ENCODE measurements around the gene PPP2R2C.

Gene PPP2R2C

GRCh38 chr4:6330384-6330767, 142.0 kb downstream of the PPP2R2C start:
- Histone ChIP-seq H3K9ac (ENCODE audit: low read length in 5 of 5) (no peak overlapping the region), H3K4me1 (ENCODE audit: control insufficient read depth in 5 of 5, insufficient read depth in 5 of 5, low read length in 5 of 5) (peaks cover 0 to 15% (median 0%) of the 10 kb centered on the region in 5 donors), H3K27ac (ENCODE audit: low read depth, low read length) (no peak overlapping the region), H3K9me3 (ENCODE audit: control insufficient read depth in 5 of 5, low read length in 5 of 5) (peaks cover 0 to 10% (median 5%) of the 10 kb centered on the region in 5 donors), H3K4me3 (ENCODE audit: low read depth in 1 of 5, low read length in 5 of 5) (no peak overlapping the region), H3K36me3 (ENCODE audit: control insufficient read depth in 5 of 5, insufficient read depth in 5 of 5, low read length in 5 of 5) (no peaks in the 10 kb centered on the region), H3K27me3 (ENCODE audit: control insufficient read depth in 5 of 5, insufficient read depth in 4 of 5, low read length in 5 of 5) (peaks cover 20 to 42% (median 38%) of the 10 kb centered on the region in 5 donors)

GRCh38 chr4:6329478-6330383, 142.7 kb downstream of the PPP2R2C start:
- Histone ChIP-seq H3K36me3 (ENCODE audit: control insufficient read depth in 5 of 5, insufficient read depth in 5 of 5, low read length in 5 of 5) (no peaks in the 10 kb centered on the region), H3K4me3 (ENCODE audit: low read depth in 1 of 5, low read length in 5 of 5) (no peak overlapping the region), H3K4me1 (ENCODE audit: control insufficient read depth in 5 of 5, insufficient read depth in 5 of 5, low read length in 5 of 5) (peaks cover 0 to 22% (median 0%) of the 10 kb centered on the region in 5 donors), H3K9me3 (ENCODE audit: control insufficient read depth in 5 of 5, low read length in 5 of 5) (peaks cover 0 to 10% (median 5%) of the 10 kb centered on the region in 5 donors), H3K9ac (ENCODE audit: low read length in 5 of 5) (no peak overlapping the region), H3K27ac (ENCODE audit: low read depth, low read length) (no peak overlapping the region), H3K27me3 (ENCODE audit: control insufficient read depth in 5 of 5, insufficient read depth in 4 of 5, low read length in 5 of 5) (peaks cover 20 to 39% (median 31%) of the 10 kb centered on the region in 5 donors)

GRCh38 chr4:6328526-6328925, 143.9 kb downstream of the PPP2R2C start:
- H3K36me3 ChIP-seq (ENCODE audit: control insufficient read depth in 5 of 5, insufficient read depth in 5 of 5, low read length in 5 of 5): no peaks in the 10 kb centered on the region
- H3K9me3 ChIP-seq (ENCODE audit: control insufficient read depth in 5 of 5, low read length in 5 of 5): peaks cover 0 to 4% (median 0%) of the 10 kb centered on the region in 5 donors
- H3K27me3 ChIP-seq (ENCODE audit: control insufficient read depth in 5 of 5, insufficient read depth in 4 of 5, low read length in 5 of 5): peaks cover 20 to 32% (median 29%) of the 10 kb centered on the region in 5 donors
- no peak overlapping the region for H3K27ac ChIP-seq (ENCODE audit: low read depth, low read length)
- peaks cover 0 to 29% (median 0%) of the 10 kb centered on the region in 5 donors for H3K4me1 ChIP-seq (ENCODE audit: control insufficient read depth in 5 of 5, insufficient read depth in 5 of 5, low read length in 5 of 5)
- no peak overlapping the region for H3K9ac ChIP-seq (ENCODE audit: low read length in 5 of 5)
- no peak overlapping the region for H3K4me3 ChIP-seq (ENCODE audit: low read depth in 1 of 5, low read length in 5 of 5)

GRCh38 chr4:6327220-6327917, 145.0 kb downstream of the PPP2R2C start:
- Histone ChIP-seq H3K27me3 (ENCODE audit: control insufficient read depth in 5 of 5, insufficient read depth in 4 of 5, low read length in 5 of 5) (peaks cover 18 to 34% (median 21%) of the 10 kb centered on the region in 5 donors), H3K9ac (ENCODE audit: low read length in 5 of 5) (no peak overlapping the region), H3K9me3 (ENCODE audit: control insufficient read depth in 5 of 5, low read length in 5 of 5) (peaks cover 0 to 4% (median 0%) of the 10 kb centered on the region in 5 donors), H3K4me3 (ENCODE audit: low read depth in 1 of 5, low read length in 5 of 5) (no peak overlapping the region), H3K36me3 (ENCODE audit: control insufficient read depth in 5 of 5, insufficient read depth in 5 of 5, low read length in 5 of 5) (no peaks in the 10 kb centered on the region), H3K27ac (ENCODE audit: low read depth, low read length) (no peak overlapping the region), H3K4me1 (ENCODE audit: control insufficient read depth in 5 of 5, insufficient read depth in 5 of 5, low read length in 5 of 5) (peaks cover 0 to 34% (median 0%) of the 10 kb centered on the region in 5 donors)

GRCh38 chr4:6326312-6327060, 145.9 kb downstream of the PPP2R2C start:
- H3K9me3 ChIP-seq (ENCODE audit: control insufficient read depth in 5 of 5, low read length in 5 of 5): peaks cover 0 to 2% (median 0%) of the 10 kb centered on the region in 5 donors
- peaks cover 17 to 36% (median 18%) of the 10 kb centered on the region in 5 donors for H3K27me3 ChIP-seq (ENCODE audit: control insufficient read depth in 5 of 5, insufficient read depth in 4 of 5, low read length in 5 of 5)
- H3K4me3 ChIP-seq (ENCODE audit: low read depth in 1 of 5, low read length in 5 of 5): no peak overlapping the region
- no peak overlapping the region for H3K27ac ChIP-seq (ENCODE audit: low read depth, low read length)
- no peaks in the 10 kb centered on the region for H3K36me3 ChIP-seq (ENCODE audit: control insufficient read depth in 5 of 5, insufficient read depth in 5 of 5, low read length in 5 of 5)
- no peak overlapping the region for H3K9ac ChIP-seq (ENCODE audit: low read length in 5 of 5)
- peaks cover 0 to 34% (median 0%) of the 10 kb centered on the region in 5 donors for H3K4me1 ChIP-seq (ENCODE audit: control insufficient read depth in 5 of 5, insufficient read depth in 5 of 5, low read length in 5 of 5)

- Histone ChIP-seq H3K9ac (ENCODE audit: low read length in 5 of 5) (peak overlapping the region in 2 of 5 donors; percentile 8 to 34), H3K36me3 (ENCODE audit: control insufficient read depth in 5 of 5, insufficient read depth in 5 of 5, low read length in 5 of 5) (no peaks in the 10 kb centered on the region), H3K4me1 (ENCODE audit: control insufficient read depth in 5 of 5, insufficient read depth in 5 of 5, low read length in 5 of 5) (peaks cover 0 to 34% (median 0%) of the 10 kb centered on the region in 5 donors), H3K27me3 (ENCODE audit: control insufficient read depth in 5 of 5, insufficient read depth in 4 of 5, low read length in 5 of 5) (peaks cover 17 to 33% (median 18%) of the 10 kb centered on the region in 5 donors), H3K9me3 (ENCODE audit: control insufficient read depth in 5 of 5, low read length in 5 of 5) (no peaks in the 10 kb centered on the region), H3K4me3 (ENCODE audit: low read depth in 1 of 5, low read length in 5 of 5) (no peak overlapping the region), H3K27ac (ENCODE audit: low read depth, low read length) (peak overlapping the region; percentile 41)
These were observed 146.6 kb downstream of the PPP2R2C start for GRCh38 chr4:6325788-6326290.

GRCh38 chr4:6324999-6325787, 147.2 kb downstream of the PPP2R2C start:
- Histone ChIP-seq H3K27ac (ENCODE audit: low read depth, low read length) (peak overlapping the region; percentile 41), H3K27me3 (ENCODE audit: control insufficient read depth in 5 of 5, insufficient read depth in 4 of 5, low read length in 5 of 5) (peaks cover 17 to 31% (median 18%) of the 10 kb centered on the region in 5 donors), H3K9ac (ENCODE audit: low read length in 5 of 5) (peak overlapping the region in 2 of 5 donors; percentile 8 to 34), H3K36me3 (ENCODE audit: control insufficient read depth in 5 of 5, insufficient read depth in 5 of 5, low read length in 5 of 5) (no peaks in the 10 kb centered on the region), H3K4me1 (ENCODE audit: control insufficient read depth in 5 of 5, insufficient read depth in 5 of 5, low read length in 5 of 5) (peaks cover 0 to 34% (median 0%) of the 10 kb centered on the region in 5 donors), H3K4me3 (ENCODE audit: low read depth in 1 of 5, low read length in 5 of 5) (peak overlapping the region in 2 of 5 donors; percentile 16 to 27), H3K9me3 (ENCODE audit: control insufficient read depth in 5 of 5, low read length in 5 of 5) (peaks cover 0 to 2% (median 2%) of the 10 kb centered on the region in 5 donors)

GRCh38 chr4:6324461-6324998, 147.9 kb downstream of the PPP2R2C start:
- H3K36me3 ChIP-seq (ENCODE audit: control insufficient read depth in 5 of 5, insufficient read depth in 5 of 5, low read length in 5 of 5): no peaks in the 10 kb centered on the region
- H3K27me3 ChIP-seq (ENCODE audit: control insufficient read depth in 5 of 5, insufficient read depth in 4 of 5, low read length in 5 of 5): peaks cover 14 to 31% (median 18%) of the 10 kb centered on the region in 5 donors
- peak overlapping the region; percentile 41 for H3K27ac ChIP-seq (ENCODE audit: low read depth, low read length)
- no peak overlapping the region for H3K9ac ChIP-seq (ENCODE audit: low read length in 5 of 5)
- peaks cover 0 to 34% (median 0%) of the 10 kb centered on the region in 5 donors for H3K4me1 ChIP-seq (ENCODE audit: control insufficient read depth in 5 of 5, insufficient read depth in 5 of 5, low read length in 5 of 5)
- H3K4me3 ChIP-seq (ENCODE audit: low read depth in 1 of 5, low read length in 5 of 5): peak overlapping the region in 1 of 5 donors; percentile 27
- H3K9me3 ChIP-seq (ENCODE audit: control insufficient read depth in 5 of 5, low read length in 5 of 5): peaks cover 0 to 7% (median 3%) of the 10 kb centered on the region in 5 donors
